ENCODE measurements around the gene TCEANC.
"Not testable (repeated sequence)": the region's sequence is repeated elsewhere in the genome, so short reads cannot be mapped to it uniquely, and the experiment has no call there.

The TCEANC gene

GRCh38 chrX:13652850-13653693, at the start of gene TCEANC:
Gene TCEANC (plus strand): TSS chrX:13653141. CDS start chrX:13662509, 9,368 bp downstream.
- peak; percentile 98 for DNase-seq

GRCh38 chrX:13605611-13606010, 47.3 kb upstream of the TCEANC start:
- DNase-seq: no peak

GRCh38 chrX:13607331-13607995, 45.5 kb upstream of the TCEANC start:
- no peak for DNase-seq

- DNase-seq: no peak
Measured at GRCh38 chrX:13607996-13608365, 45.0 kb upstream of the TCEANC start.

GRCh38 chrX:13614154-13614553, 38.8 kb upstream of the TCEANC start:
- no peak for DNase-seq

- no peak for DNase-seq
Measured at GRCh38 chrX:13620207-13620606, 32.7 kb upstream of the TCEANC start.

GRCh38 chrX:13622401-13622964, 30.5 kb upstream of the TCEANC start:
- DNase-seq: no peak

- no peak for DNase-seq
Measured at GRCh38 chrX:13627306-13627705, 25.6 kb upstream of the TCEANC start.

GRCh38 chrX:13637224-13637623, 15.7 kb upstream of the TCEANC start:
- DNase-seq: not testable (repeated sequence)

GRCh38 chrX:13638021-13638420, 14.9 kb upstream of the TCEANC start:
- no peak for DNase-seq

GRCh38 chrX:13638826-13639225, 14.1 kb upstream of the TCEANC start:
- DNase-seq: no peak

- not testable (repeated sequence) for DNase-seq
Measured at GRCh38 chrX:13641684-13642083, 11.3 kb upstream of the TCEANC start.

GRCh38 chrX:13645464-13646153, 7.3 kb upstream of the TCEANC start:
- DNase-seq: no peak

GRCh38 chrX:13646154-13646549, 6.8 kb upstream of the TCEANC start:
- DNase-seq: peak; percentile 21

GRCh38 chrX:13647709-13648212, 5.2 kb upstream of the TCEANC start:
- peak; percentile 74 for DNase-seq

GRCh38 chrX:13648336-13648735, 4.6 kb upstream of the TCEANC start:
- DNase-seq: not testable (repeated sequence)

- no peak for DNase-seq
Measured at GRCh38 chrX:13649838-13650237, 3.1 kb upstream of the TCEANC start.

GRCh38 chrX:13650318-13650717, 2.6 kb upstream of the TCEANC start:
- DNase-seq: no peak

- no peak for DNase-seq
Measured at GRCh38 chrX:13651150-13651549, 1.8 kb upstream of the TCEANC start.

GRCh38 chrX:13652287-13652793, 601 bp upstream of the TCEANC start:
- DNase-seq: no peak

GRCh38 chrX:13654116-13654515, 1.2 kb downstream of the TCEANC start:
- DNase-seq: no peak

- no peak for DNase-seq
Measured at GRCh38 chrX:13655674-13656073, 2.7 kb downstream of the TCEANC start.

- peak; percentile 59 for DNase-seq
Measured at GRCh38 chrX:13658602-13659001, 5.7 kb downstream of the TCEANC start.
